B cell (primary cell): ENCODE results near the gene TYK2. TPM values are rescaled to one million over a fixed set of nuclear protein-coding genes. Genes with fewer than 3 reads are reported as not detected.
"Not testable (repeated sequence)": the region's sequence is repeated elsewhere in the genome, so short reads cannot be mapped to it uniquely, and the experiment has no call there.

Experiments used
- ATAC-seq: fragments of 200-7000 bp; cut with Tn5 transposase; one replicate; pipeline ENCODE4 v1.10.0; 2021; ENCODE audit warnings: low read depth, mild to moderate bottlenecking, moderate number of reproducible peaks, moderate library complexity
- CTCF ChIA-PET: fragments of 350-600 bp; sonication (Branson Sonifier 250); formaldehyde crosslinking; loops from one replicate; lab custom pipeline; 2021; ENCODE audit warnings: antibody characterized with exemption, inconsistent platforms; lab: Charles Lee
- POLR2A ChIA-PET: fragments of 350-600 bp; sonication (Branson Sonifier 250); formaldehyde crosslinking; loops from one replicate; lab custom pipeline; 2021; ENCODE audit warnings: antibody characterized with exemption; lab: Charles Lee
- DNase-seq: peaks from one replicate; pipeline ENCODE4 v3.0.0; 2013
- H2AFZ ChIP-seq: 2 replicates; pipeline ENCODE4 v1.6.1; 2012; ENCODE audit warnings: mild to moderate bottlenecking, low read depth, low read length; ENCODE audit not compliant: insufficient read depth, poor library complexity, severe bottlenecking
- H3K27ac ChIP-seq, 2 donors: 1 replicate in 1 of 2; 2 replicates in 1 of 2; pipeline ENCODE4 v1.5.1; 2012 to 2013; ENCODE audit warnings: low read length in 2 of 2, mild to moderate bottlenecking in 2 of 2, moderate library complexity in 1 of 2
- H3K27me3 ChIP-seq, 4 experiments: fragments of 200-600 bp in 1 of 4; sonication (generic) in 1 of 4; replicated peaks in 1 of 4; 1 replicate in 2 of 4; 2 replicates in 2 of 4; pipeline versions ENCODE4 v1.6.1 to v1.7.0; 2013 to 2016; ENCODE audit warnings: low read length in 3 of 4, mild to moderate bottlenecking in 2 of 4, mixed read lengths in 1 of 4, moderate library complexity in 1 of 4; ENCODE audit not compliant: insufficient read depth in 4 of 4, control insufficient read depth in 3 of 4; ENCODE audit errors: control extremely low read depth in 1 of 4
- H3K36me3 ChIP-seq, 2 experiments: replicated peaks in 1 of 2; 1 replicate in 1 of 2; 2 replicates in 1 of 2; pipeline versions ENCODE4 v1.6.1 to v1.7.1; 2013; ENCODE audit warnings: low read length in 1 of 2; ENCODE audit not compliant: insufficient read depth in 2 of 2, control insufficient read depth in 1 of 2; ENCODE audit errors: control extremely low read depth in 1 of 2, extremely low read depth in 1 of 2
- H3K4me1 ChIP-seq, 2 donors: fragments of 200-600 bp in 1 of 2; sonication (generic) in 1 of 2; 1 replicate in 1 of 2; 2 replicates in 1 of 2; pipeline versions ENCODE4 v1.5.1 to v1.6.1; 2013 to 2017; ENCODE audit warnings: low read length in 2 of 2; ENCODE audit not compliant: control insufficient read depth in 2 of 2, insufficient read depth in 2 of 2
- H3K4me2 ChIP-seq: replicated peaks from 2 replicates; pipeline ENCODE3; 2012; ENCODE audit warnings: mild to moderate bottlenecking, low read depth, low read length; ENCODE audit not compliant: poor library complexity, severe bottlenecking
- H3K4me3 ChIP-seq, 5 experiments: fragments of 200-600 bp in 1 of 5; sonication (generic) in 1 of 5; 1 replicate in 3 of 5; 2 replicates in 2 of 5; pipeline versions ENCODE4 v1.5.1 to v1.7.0; 2011 to 2016; ENCODE audit warnings: low read length in 4 of 5, mild to moderate bottlenecking in 4 of 5, low read depth in 2 of 5, control low read depth in 1 of 5, moderate library complexity in 1 of 5; ENCODE audit not compliant: insufficient read depth in 1 of 5; ENCODE audit errors: control extremely low read depth in 1 of 5, extremely low read depth in 1 of 5
- H3K79me2 ChIP-seq: fragments of 200-600 bp; sonication (generic); one replicate; pipeline ENCODE4 v1.6.0; 2016; ENCODE audit warnings: low read length; ENCODE audit not compliant: control insufficient read depth, insufficient read depth
- H3K9ac ChIP-seq: fragments of 200-600 bp; sonication (generic); 2 replicates; pipeline ENCODE4 v1.6.1; 2017; ENCODE audit warnings: mild to moderate bottlenecking, low read length, moderate library complexity
- H3K9me3 ChIP-seq, 3 donors: one replicate each; pipeline versions ENCODE4 v1.6.1 to v1.7.1; 2013; ENCODE audit warnings: low read length in 2 of 3; ENCODE audit not compliant: control insufficient read depth in 2 of 3, insufficient read depth in 1 of 3; ENCODE audit errors: control extremely low read depth in 1 of 3
- H4K20me1 ChIP-seq: 2 replicates; pipeline ENCODE4 v1.6.0; 2012; ENCODE audit warnings: mild to moderate bottlenecking, low read length; ENCODE audit not compliant: insufficient read depth, control insufficient read depth, poor library complexity, severe bottlenecking
- H3K27ac Mint-ChIP-seq: one replicate; pipeline ENCODE4 v1.8.0; 2021; ENCODE audit warnings: mixed read lengths
- H3K27me3 Mint-ChIP-seq: one replicate; pipeline ENCODE4 v1.8.0; 2021; ENCODE audit warnings: mixed read lengths
- H3K4me1 Mint-ChIP-seq: one replicate; pipeline ENCODE4 v1.8.0; 2021; ENCODE audit warnings: mixed read lengths
- H3K4me3 Mint-ChIP-seq: one replicate; pipeline ENCODE4 v1.8.0; 2021; ENCODE audit warnings: mixed read lengths
- H3K9me3 Mint-ChIP-seq: one replicate; pipeline ENCODE4 v1.8.0; 2022; ENCODE audit warnings: mixed read lengths; ENCODE audit not compliant: insufficient read depth
- EZH2 ChIP-seq: IDR thresholded peaks from 2 replicates; pipeline ENCODE4 v1.6.1; 2012; ENCODE audit warnings: borderline replicate concordance, low read depth, mild to moderate bottlenecking, moderate library complexity, low read length; ENCODE audit not compliant: insufficient read depth, poor library complexity, severe bottlenecking
- WGBS: methylation state at CpG from one replicate; pipeline ENCODE4 v1.1.5; 2013; ENCODE audit warnings: missing lambda C conversion rate; ENCODE audit not compliant: insufficient coverage; 5-methylcytosine and 5-hydroxymethylcytosine counted together
- intact Hi-C: fragments of 100-400 bp; cut with micrococcal nuclease; formaldehyde crosslinking; loops from one replicate; pipeline ENCODE4 v1.10.0; 2022
- polyA plus RNA-seq: library from polyadenylated mRNA; depleted of rRNA; stranded (reverse); fragments of >200 nt; gene quantifications from 2 replicates; pipeline ENCODE4 v1.2.3, GENCODE V29; 2012
- total RNA-seq, 2 donors: library from RNA; stranded (reverse); fragments of 120-200 nt in 1 of 2; gene quantifications; 1 replicate in 1 of 2; 2 replicates in 1 of 2; pipeline versions ENCODE4 v1.2.3 to v1.2.4, GENCODE V29; 2013 to 2022
- TF ChIP-seq, protein P1 (sequence below): fragments of 200-600 bp; IDR thresholded peaks from one replicate; pipeline ENCODE4 v1.8.0; 2022; ENCODE audit warnings: antibody characterized with exemption, mild to moderate bottlenecking

The TYK2 gene
- total and polyA plus RNA-seq, 2 donors (not counting 1 experiment from before 2014, with no cell fraction given), result 337 to 343 TPM

DNA sequence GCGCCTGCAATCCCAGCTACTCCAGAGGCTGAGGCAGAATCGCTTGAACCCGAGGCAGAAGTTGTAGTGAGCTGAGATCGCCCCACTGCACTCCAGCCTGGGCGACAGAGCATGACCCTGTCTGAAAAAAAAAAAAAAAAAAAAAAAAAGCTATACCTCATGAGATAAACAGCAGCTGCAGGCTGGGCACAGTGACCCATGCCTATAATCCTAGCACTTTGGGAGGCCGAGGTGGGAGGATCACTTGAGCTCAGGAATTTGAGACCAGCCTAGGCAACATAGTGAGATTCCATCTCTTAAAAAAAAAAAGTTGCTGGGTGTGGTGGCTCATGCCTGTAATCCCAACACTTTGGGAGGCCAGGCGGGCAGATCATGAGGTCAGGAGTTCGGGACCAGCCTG is 19.0 kb upstream of the TYK2 start:
- intact Hi-C loops, H3K4me3 ChIP-seq, H3K9me3 Mint-ChIP-seq, H3K4me2 ChIP-seq, H3K4me3 Mint-ChIP-seq, H3K27me3 Mint-ChIP-seq, H3K27me3 ChIP-seq, DNase-seq, H2AFZ ChIP-seq, H3K27ac Mint-ChIP-seq, H3K27ac ChIP-seq, H3K9me3 ChIP-seq, ATAC-seq, H3K9ac ChIP-seq: not testable (repeated sequence)
- POLR2A ChIA-PET, result interaction anchor here (0.6 to 0.7 kb wide), 2 partner anchors 21 to 206 kb away, joined by 5 to 13 read pairs; no protein-coding TSS in a partner anchor
- CTCF ChIA-PET, result interaction anchor here (0.6 to 3.2 kb wide), 8 partner anchors 8 to 1108 kb away, joined by 3 to 24 read pairs (median 8); no protein-coding TSS in a partner anchor
- Histone ChIP-seq H4K20me1 (peaks cover 65% of the 10 kb centered on the region), H3K79me2 (peaks cover 63% of the 10 kb centered on the region), H3K36me3 (peaks cover 0 to 12% of the 10 kb centered on the region in 2 experiments), H3K4me1 (peaks cover 22 to 49% of the 10 kb centered on the region in 2 donors)
- peaks cover 39% of the 10 kb centered on the region for H3K4me1 Mint-ChIP-seq
- WGBS, result no CpG with 5 or more reads among the region's 8 CpGs

DNA sequence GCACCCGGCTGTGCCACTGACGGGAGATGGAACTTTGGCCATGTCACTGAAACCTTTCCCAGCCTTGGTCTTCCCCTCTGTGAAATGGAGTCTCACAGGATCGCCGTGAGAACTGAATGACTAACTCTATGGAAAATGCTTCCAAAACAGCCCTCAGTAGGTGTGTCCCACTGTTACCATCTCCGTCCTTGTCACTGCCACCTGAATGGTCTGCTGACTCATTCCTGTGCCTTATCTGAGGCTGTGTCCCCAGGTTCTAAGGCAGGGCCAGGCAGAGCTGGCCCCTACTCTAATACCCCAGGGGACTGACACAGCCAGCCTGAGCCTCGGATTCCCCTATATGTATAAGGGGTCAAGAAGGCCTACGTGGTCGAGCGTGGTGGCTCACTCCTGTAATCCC is 18.4 kb upstream of the TYK2 start:
- no peak for ATAC-seq
- Mint-ChIP-seq H3K27me3 (no peaks in the 10 kb centered on the region), H3K27ac (no peak overlapping the region), H3K4me3 (no peak overlapping the region), H3K4me1 (peaks cover 34% of the 10 kb centered on the region), H3K9me3 (no peaks in the 10 kb centered on the region)
- no peaks in the 10 kb centered on the region for H3K27me3 ChIP-seq
- H3K79me2 ChIP-seq, result peaks cover 63% of the 10 kb centered on the region
- no peak for TF ChIP-seq EZH2
- TF ChIP-seq, protein P1, sequence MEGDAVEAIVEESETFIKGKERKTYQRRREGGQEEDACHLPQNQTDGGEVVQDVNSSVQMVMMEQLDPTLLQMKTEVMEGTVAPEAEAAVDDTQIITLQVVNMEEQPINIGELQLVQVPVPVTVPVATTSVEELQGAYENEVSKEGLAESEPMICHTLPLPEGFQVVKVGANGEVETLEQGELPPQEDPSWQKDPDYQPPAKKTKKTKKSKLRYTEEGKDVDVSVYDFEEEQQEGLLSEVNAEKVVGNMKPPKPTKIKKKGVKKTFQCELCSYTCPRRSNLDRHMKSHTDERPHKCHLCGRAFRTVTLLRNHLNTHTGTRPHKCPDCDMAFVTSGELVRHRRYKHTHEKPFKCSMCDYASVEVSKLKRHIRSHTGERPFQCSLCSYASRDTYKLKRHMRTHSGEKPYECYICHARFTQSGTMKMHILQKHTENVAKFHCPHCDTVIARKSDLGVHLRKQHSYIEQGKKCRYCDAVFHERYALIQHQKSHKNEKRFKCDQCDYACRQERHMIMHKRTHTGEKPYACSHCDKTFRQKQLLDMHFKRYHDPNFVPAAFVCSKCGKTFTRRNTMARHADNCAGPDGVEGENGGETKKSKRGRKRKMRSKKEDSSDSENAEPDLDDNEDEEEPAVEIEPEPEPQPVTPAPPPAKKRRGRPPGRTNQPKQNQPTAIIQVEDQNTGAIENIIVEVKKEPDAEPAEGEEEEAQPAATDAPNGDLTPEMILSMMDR, result no peak
- no peak overlapping the region for H2AFZ ChIP-seq
- WGBS, result 95% methylated on average over 7 of the region's 9 CpGs
- no peaks in the 10 kb centered on the region for H3K9me3 ChIP-seq
- H3K4me1 ChIP-seq, result peaks cover 21 to 44% of the 10 kb centered on the region in 2 donors
- H3K36me3 ChIP-seq, result peaks cover 0 to 15% of the 10 kb centered on the region in 2 experiments
- H3K9ac ChIP-seq, result no peak overlapping the region
- H4K20me1 ChIP-seq, result peaks cover 65% of the 10 kb centered on the region
- intact Hi-C loops, result no loop called here
- no peak overlapping the region for H3K27ac ChIP-seq
- H3K4me3 ChIP-seq, result no peak overlapping the region
- H3K4me2 ChIP-seq, result no peak overlapping the region
- ChIA-PET POLR2A (no interaction called here), CTCF (interaction anchor here (0.6 to 3.2 kb wide), 7 partner anchors 7 to 468 kb away, joined by 3 to 24 read pairs (median 8); no protein-coding TSS in a partner anchor)
- no peak for DNase-seq
